Endothelial cell of umbilical vein (primary cell): ENCODE data around the gene TMEM250. TPM values are rescaled to one million over a fixed set of nuclear protein-coding genes. Genes with fewer than 3 reads are reported as not detected.

Experiments used
- BruUV-seq: library from RNA; stranded (reverse); fragments of 400-500 nt; replicated peaks from 2 replicates; lab custom pipeline; 2021; lab: Mats Ljungman, UMichigan
- CTCF ChIA-PET: fragments of 300-600, 350-600 bp; sonication (Branson Sonifier 250); formaldehyde crosslinking; loops from one replicate; lab custom pipeline; 2021; ENCODE audit warnings: antibody characterized with exemption, inconsistent platforms; lab: Charles Lee
- POLR2A ChIA-PET: fragments of 300-600, 350-600 bp; sonication (Branson Sonifier 250); formaldehyde crosslinking; loops from one replicate; lab custom pipeline; 2021; ENCODE audit warnings: antibody characterized with exemption, inconsistent platforms; lab: Charles Lee
- DNase-seq: peaks from one replicate; pipeline ENCODE4 v3.0.0-alpha.2; 2011; ENCODE audit warnings: low read depth, low spot score
- FAIRE-seq: peaks from 2 replicates; lab custom pipeline; 2011; peaks lifted over from hg19 to GRCh38; lab: Jason Lieb, UNC
- H2AFZ ChIP-seq: 2 replicates; pipeline ENCODE4 v1.6.0; 2012; ENCODE audit warnings: low read depth, low read length, control low read depth, inconsistent platforms
- H3K27ac ChIP-seq: 2 replicates; pipeline ENCODE4 v1.5.1; 2011; ENCODE audit warnings: low read depth, mild to moderate bottlenecking, control low read depth, low read length, moderate library complexity; ENCODE audit not compliant: insufficient read depth
- H3K27me3 ChIP-seq, 2 experiments: 2 replicates each; pipeline versions ENCODE4 v1.6.0 to v1.6.1; 2011; ENCODE audit warnings: low read length in 2 of 2, mixed read lengths in 1 of 2; ENCODE audit not compliant: control insufficient read depth in 2 of 2, insufficient read depth in 2 of 2
- H3K36me3 ChIP-seq, 2 experiments: 2 replicates in 1 of 2; 3 replicates in 1 of 2; pipeline ENCODE4 v1.5.1; 2011; ENCODE audit warnings: low read length in 2 of 2, mild to moderate bottlenecking in 1 of 2, moderate library complexity in 1 of 2; ENCODE audit not compliant: control insufficient read depth in 2 of 2, insufficient read depth in 2 of 2; ENCODE audit errors: extremely low read depth in 1 of 2
- H3K4me1 ChIP-seq: 3 replicates; pipeline ENCODE4 v1.5.1; 2011; ENCODE audit warnings: mild to moderate bottlenecking, low read length; ENCODE audit not compliant: control insufficient read depth, insufficient read depth; ENCODE audit errors: extremely low read depth
- H3K4me2 ChIP-seq: 2 replicates; pipeline ENCODE4 v1.6.1; 2011; ENCODE audit warnings: low read length, control low read depth, mixed read lengths; ENCODE audit not compliant: insufficient read depth
- H3K4me3 ChIP-seq, 3 experiments: fragments of 200-600 bp in 1 of 3; sonication (generic), shearing (Covaris generic) in 1 of 3; replicated peaks in 1 of 3; 2 replicates each; pipeline ENCODE4 v1.5.1; 2011 to 2016; ENCODE audit warnings: control low read depth in 3 of 3, low read length in 3 of 3, mild to moderate bottlenecking in 2 of 3, inconsistent platforms in 1 of 3, low read depth in 1 of 3, moderate library complexity in 1 of 3; ENCODE audit not compliant: insufficient read depth in 1 of 3
- H3K79me2 ChIP-seq: 2 replicates; pipeline ENCODE4 v1.6.0; 2012; ENCODE audit warnings: low read length, inconsistent platforms; ENCODE audit not compliant: control insufficient read depth, insufficient read depth
- H3K9ac ChIP-seq: replicated peaks from 2 replicates; pipeline ENCODE3; 2011; ENCODE audit warnings: low read length, control low read depth; ENCODE audit not compliant: insufficient read depth; ENCODE audit errors: extremely low read depth
- H3K9me1 ChIP-seq: replicated peaks from 3 replicates; pipeline ENCODE4 v1.6.0; 2011; ENCODE audit warnings: mild to moderate bottlenecking, low read length; ENCODE audit not compliant: control insufficient read depth, insufficient read depth; ENCODE audit errors: extremely low read depth
- H3K9me3 ChIP-seq: replicated peaks from 2 replicates; pipeline ENCODE4 v1.5.1; 2012; ENCODE audit warnings: low read length, inconsistent platforms; ENCODE audit not compliant: control insufficient read depth, insufficient read depth
- H4K20me1 ChIP-seq: replicated peaks from 2 replicates; pipeline ENCODE3; 2011; ENCODE audit warnings: mild to moderate bottlenecking, low read length; ENCODE audit not compliant: control insufficient read depth, insufficient read depth; ENCODE audit errors: extremely low read depth
- EZH2 ChIP-seq: IDR thresholded peaks from 2 replicates; pipeline ENCODE4 v1.6.1; 2012; ENCODE audit warnings: borderline replicate concordance, low read depth, mild to moderate bottlenecking, moderate library complexity, low read length, inconsistent platforms; ENCODE audit not compliant: severe bottlenecking
- FOS ChIP-seq: IDR thresholded peaks from 2 replicates; pipeline ENCODE4 v1.6.1; 2011; ENCODE audit warnings: mild to moderate bottlenecking, low read length, moderate library complexity, borderline replicate concordance; ENCODE audit not compliant: insufficient read depth
- GATA2 ChIP-seq: IDR thresholded peaks from 2 replicates; pipeline ENCODE4 v1.7.0; 2011; ENCODE audit warnings: low read depth, mild to moderate bottlenecking, moderate library complexity, mixed read lengths, low read length; ENCODE audit not compliant: insufficient read length, insufficient read depth
- JUN ChIP-seq: IDR thresholded peaks from 2 replicates; pipeline ENCODE4 v1.6.1; 2011; ENCODE audit warnings: borderline replicate concordance, low read depth; ENCODE audit not compliant: insufficient read length, insufficient read depth
- MYC ChIP-seq: IDR thresholded peaks from one replicate; pipeline ENCODE4 v1.6.1; 2011; ENCODE audit warnings: mild to moderate bottlenecking, low read depth, low read length
- POLR2A ChIP-seq: IDR thresholded peaks from 2 replicates; pipeline ENCODE4 v1.6.1; 2012; ENCODE audit warnings: low read depth, mild to moderate bottlenecking, control low read depth, low read length
- POLR2AphosphoS5 ChIP-seq: IDR thresholded peaks from 2 replicates; pipeline ENCODE4 v1.6.1; 2012; ENCODE audit warnings: low read depth, mild to moderate bottlenecking, control low read depth, low read length, moderate library complexity; ENCODE audit not compliant: insufficient read depth
- dilution Hi-C: fragments of 300-500 bp; cut with MboI; formaldehyde crosslinking; loops from one replicate; pipeline ENCODE4 v1.15.0; 2019; ENCODE audit warnings: low sequenced_read_pairs; ENCODE audit not compliant: extremely low pct_ligation_motif_present
- intact Hi-C: fragments of 100-400 bp; cut with micrococcal nuclease; formaldehyde crosslinking; loops from one replicate; pipeline ENCODE4 v1.10.0; 2022
- polyA plus RNA-seq, 4 experiments: library from polyadenylated mRNA; depleted of rRNA in 3 of 4; stranded (reverse) in 3 of 4; unstranded in 1 of 4; fragments of >200 nt; gene quantifications; 2 replicates each; pipeline versions ENCODE4 v1.2.1 to v1.2.3, GENCODE V29; 2011 to 2012; ENCODE audit warnings: missing spikeins in 1 of 4
- total RNA-seq: library from RNA; stranded (reverse); gene quantifications from 2 replicates; pipeline ENCODE4 v1.2.3, GENCODE V29; 2021
- TF ChIP-seq, protein P1 (sequence below): IDR thresholded peaks from 2 replicates; pipeline ENCODE4 v1.6.1; 2011; ENCODE audit not compliant: insufficient read depth, insufficient read length
- TF ChIP-seq, protein P2 (sequence below), 2 donors: IDR thresholded peaks; 1 replicate in 1 of 2; 2 replicates in 1 of 2; pipeline ENCODE4 v1.5.1; 2011; ENCODE audit warnings: low read length in 2 of 2, mild to moderate bottlenecking in 2 of 2, moderate library complexity in 2 of 2, control low read depth in 1 of 2, inconsistent platforms in 1 of 2, low read depth in 1 of 2; ENCODE audit not compliant: insufficient read depth in 1 of 2; ENCODE audit errors: extremely low read depth in 1 of 2

TMEM250 gene
- total and polyA plus RNA-seq, 2 donors (not counting 3 experiments of a cell fraction or from before 2014, with no cell fraction given): 24.9 to 49.9 TPM

DNA sequence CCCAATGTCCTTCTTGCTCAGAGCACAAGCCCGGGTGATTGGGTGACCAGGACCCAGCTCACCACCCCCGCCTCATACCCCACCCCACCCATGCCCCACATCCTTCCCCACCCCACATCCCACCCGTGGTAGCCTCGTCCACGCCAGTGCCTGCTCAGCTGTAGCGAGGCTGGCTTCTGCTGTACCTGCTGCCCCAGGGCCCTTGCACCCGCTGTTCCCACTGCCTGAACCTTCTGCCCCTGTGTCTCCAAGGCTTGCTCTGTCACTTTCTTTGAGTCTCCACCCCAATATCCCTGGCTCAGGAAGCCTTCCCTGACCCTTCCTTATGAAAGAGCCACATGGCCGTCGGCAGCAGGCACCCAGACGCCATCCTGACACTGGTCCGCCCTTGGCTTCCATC is 20.5 kb downstream of the TMEM250 start:
- Histone ChIP-seq H3K27ac (no peak overlapping the region), H3K79me2 (peaks cover 14% of the 10 kb centered on the region), H3K4me1 (peaks cover 12% of the 10 kb centered on the region), H3K9ac (no peak overlapping the region), H3K27me3 (no peaks in the 10 kb centered on the region), H2AFZ (no peak overlapping the region), H3K4me3 (no peak overlapping the region), H3K9me3 (no peaks in the 10 kb centered on the region), H3K36me3 (no peaks in the 10 kb centered on the region), H4K20me1 (no peaks in the 10 kb centered on the region), H3K9me1 (no peaks in the 10 kb centered on the region), H3K4me2 (no peak overlapping the region)
- DNase-seq (no peak), FAIRE-seq (no peak)
- ChIA-PET POLR2A (no interaction called here), CTCF (interaction anchor here (1.1 kb wide), 1 partner anchor 24 kb away, joined by 4 read pairs; no protein-coding TSS in a partner anchor)
- intact Hi-C loops (no loop called here), dilution Hi-C loops (no loop called here)
- BruUV-seq: no TSS peak
- no peak for TF ChIP-seq JUN
- no peak for TF ChIP-seq POLR2AphosphoS5
- TF ChIP-seq, protein P1, sequence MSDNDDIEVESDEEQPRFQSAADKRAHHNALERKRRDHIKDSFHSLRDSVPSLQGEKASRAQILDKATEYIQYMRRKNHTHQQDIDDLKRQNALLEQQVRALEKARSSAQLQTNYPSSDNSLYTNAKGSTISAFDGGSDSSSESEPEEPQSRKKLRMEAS: no peak
- no peak for TF ChIP-seq FOS

DNA sequence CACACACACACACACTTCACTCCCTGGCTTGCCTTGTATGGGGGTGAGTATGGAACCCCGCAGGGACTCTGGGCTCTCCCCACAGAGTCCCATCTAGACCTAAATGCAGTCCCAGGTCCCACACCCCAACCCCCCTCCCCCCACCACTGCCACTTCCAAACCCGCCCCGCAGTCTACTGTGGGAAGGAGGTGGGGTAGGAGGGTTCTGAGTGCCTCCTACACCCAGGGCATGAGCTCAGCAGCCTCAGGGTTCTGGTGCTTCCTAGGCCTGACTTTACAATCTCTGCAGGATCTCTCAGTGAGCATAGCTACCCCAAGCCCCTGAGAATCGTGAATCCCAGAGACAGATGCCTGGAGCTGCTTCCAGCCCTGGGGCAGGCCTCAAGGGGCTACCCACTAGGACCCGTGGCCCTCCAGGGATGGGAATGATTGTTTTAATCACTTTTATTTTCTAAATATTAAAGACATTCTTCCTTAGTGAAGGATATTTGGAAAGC is 22.1 kb downstream of the TMEM250 start:
- DNase-seq: no peak
- no peaks in the 10 kb centered on the region for H3K9me1 ChIP-seq
- dilution Hi-C loops (no loop called here), intact Hi-C loops (no loop called here)
- H4K20me1 ChIP-seq: no peaks in the 10 kb centered on the region
- H3K27me3 ChIP-seq: no peaks in the 10 kb centered on the region
- H3K4me2 ChIP-seq: no peak overlapping the region
- H3K9ac ChIP-seq: no peak overlapping the region
- FAIRE-seq: no peak
- CTCF ChIA-PET: interaction anchor here (0.6 to 1.9 kb wide), 4 partner anchors 11 to 26 kb away, joined by 3 to 6 read pairs (median 4); no protein-coding TSS in a partner anchor
- peaks cover 15% of the 10 kb centered on the region for H3K4me1 ChIP-seq
- POLR2A ChIA-PET: no interaction called here
- no peak overlapping the region for H2AFZ ChIP-seq
- no TSS peak for BruUV-seq
- peaks cover 31% of the 10 kb centered on the region for H3K79me2 ChIP-seq
- H3K27ac ChIP-seq: no peak overlapping the region
- no peaks in the 10 kb centered on the region for H3K36me3 ChIP-seq
- no peaks in the 10 kb centered on the region for H3K9me3 ChIP-seq
- H3K4me3 ChIP-seq: no peak overlapping the region
- TF ChIP-seq POLR2A (no peak), EZH2 (no peak), MYC (no peak), POLR2AphosphoS5 (no peak), FOS (no peak), GATA2 (no peak), JUN (no peak)
- TF ChIP-seq, protein P1: no peak
- TF ChIP-seq, protein P2, sequence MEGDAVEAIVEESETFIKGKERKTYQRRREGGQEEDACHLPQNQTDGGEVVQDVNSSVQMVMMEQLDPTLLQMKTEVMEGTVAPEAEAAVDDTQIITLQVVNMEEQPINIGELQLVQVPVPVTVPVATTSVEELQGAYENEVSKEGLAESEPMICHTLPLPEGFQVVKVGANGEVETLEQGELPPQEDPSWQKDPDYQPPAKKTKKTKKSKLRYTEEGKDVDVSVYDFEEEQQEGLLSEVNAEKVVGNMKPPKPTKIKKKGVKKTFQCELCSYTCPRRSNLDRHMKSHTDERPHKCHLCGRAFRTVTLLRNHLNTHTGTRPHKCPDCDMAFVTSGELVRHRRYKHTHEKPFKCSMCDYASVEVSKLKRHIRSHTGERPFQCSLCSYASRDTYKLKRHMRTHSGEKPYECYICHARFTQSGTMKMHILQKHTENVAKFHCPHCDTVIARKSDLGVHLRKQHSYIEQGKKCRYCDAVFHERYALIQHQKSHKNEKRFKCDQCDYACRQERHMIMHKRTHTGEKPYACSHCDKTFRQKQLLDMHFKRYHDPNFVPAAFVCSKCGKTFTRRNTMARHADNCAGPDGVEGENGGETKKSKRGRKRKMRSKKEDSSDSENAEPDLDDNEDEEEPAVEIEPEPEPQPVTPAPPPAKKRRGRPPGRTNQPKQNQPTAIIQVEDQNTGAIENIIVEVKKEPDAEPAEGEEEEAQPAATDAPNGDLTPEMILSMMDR (IDR thresholded peaks at IDR 0.05; ENCODE audit: extremely low read depth in 1 of 2, insufficient read depth in 1 of 2, low read depth in 1 of 2, low read length in 2 of 2): no peak
